HG02973 (cell line): ENCODE results near the gene CITED4.
"Not testable (repeated sequence)": the region's sequence is repeated elsewhere in the genome, so short reads cannot be mapped to it uniquely, and the experiment has no call there.

Source experiments
- ATAC-seq: cut with Tn5 transposase; IDR thresholded peaks from one replicate; pipeline ENCODE4 v1.9.1; 2021; ENCODE audit warnings: moderate library complexity; ENCODE audit not compliant: unreplicated experiment

The CITED4 gene, protein sequence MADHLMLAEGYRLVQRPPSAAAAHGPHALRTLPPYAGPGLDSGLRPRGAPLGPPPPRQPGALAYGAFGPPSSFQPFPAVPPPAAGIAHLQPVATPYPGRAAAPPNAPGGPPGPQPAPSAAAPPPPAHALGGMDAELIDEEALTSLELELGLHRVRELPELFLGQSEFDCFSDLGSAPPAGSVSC

DNA sequence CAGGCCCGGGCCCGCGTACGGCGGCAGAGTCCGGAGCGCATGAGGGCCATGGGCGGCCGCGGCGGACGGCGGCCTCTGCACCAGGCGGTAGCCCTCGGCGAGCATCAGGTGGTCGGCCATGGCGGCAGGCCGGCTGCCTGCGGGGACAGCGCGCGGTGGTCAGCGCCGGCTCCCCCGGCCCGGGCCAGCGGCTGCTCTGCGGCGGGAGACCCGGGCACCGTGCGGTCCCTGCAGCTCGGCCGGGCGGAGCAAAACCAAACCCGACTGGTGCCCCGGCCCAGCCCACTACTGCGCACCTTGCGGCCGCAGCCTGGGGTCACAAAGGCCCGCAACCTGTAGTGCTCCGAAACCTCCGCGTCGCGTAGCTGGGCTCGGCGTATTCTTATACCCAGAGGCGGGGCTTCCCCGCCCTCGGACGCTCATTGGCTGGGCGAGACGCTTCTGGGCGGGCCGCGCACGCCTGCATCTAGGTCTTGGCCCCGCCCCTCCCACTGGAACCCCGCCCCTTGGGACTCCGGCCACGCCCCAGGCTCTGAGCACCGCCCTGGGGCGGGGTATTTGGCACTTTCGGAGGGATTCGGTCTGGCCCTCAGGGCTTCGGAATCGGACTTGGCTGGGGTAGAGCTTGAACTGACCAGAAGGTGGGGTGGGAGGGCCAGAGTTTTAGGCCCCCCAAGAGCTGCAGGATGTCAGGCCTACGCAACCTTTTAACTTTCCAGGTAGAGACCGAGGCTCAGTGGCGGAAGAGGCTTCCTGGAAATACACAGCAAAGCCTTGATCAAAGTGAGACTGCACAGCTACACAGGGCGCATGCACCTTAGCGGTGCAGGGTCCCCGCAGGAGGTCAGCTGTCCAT, at the start of gene CITED4:
TSS of gene CITED4 (minus strand) at position 356 of the 856 bp plus-strand sequence. CDS start at position 120, 236 bp downstream.
- peak; percentile 92 for ATAC-seq

DNA sequence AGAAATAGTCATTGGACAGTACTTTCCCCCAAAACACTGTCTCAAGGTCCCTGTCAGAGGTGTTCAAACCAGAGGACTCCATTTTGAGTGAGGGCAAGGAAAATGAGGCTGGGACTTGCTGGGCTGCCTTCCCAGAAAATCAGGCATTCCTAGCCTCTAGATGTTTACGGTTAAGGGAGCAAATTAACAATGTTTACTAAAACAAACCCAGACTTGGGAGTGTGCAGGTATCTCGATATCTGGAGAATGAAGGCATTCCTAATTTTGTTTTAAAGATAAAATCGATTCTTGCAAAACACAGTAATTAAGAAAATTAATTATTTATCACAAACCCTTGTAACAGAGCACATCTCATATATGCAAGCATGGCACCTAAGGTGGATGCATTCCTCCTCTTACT, 48.9 kb upstream of the CITED4 start:
- ATAC-seq: no peak

DNA sequence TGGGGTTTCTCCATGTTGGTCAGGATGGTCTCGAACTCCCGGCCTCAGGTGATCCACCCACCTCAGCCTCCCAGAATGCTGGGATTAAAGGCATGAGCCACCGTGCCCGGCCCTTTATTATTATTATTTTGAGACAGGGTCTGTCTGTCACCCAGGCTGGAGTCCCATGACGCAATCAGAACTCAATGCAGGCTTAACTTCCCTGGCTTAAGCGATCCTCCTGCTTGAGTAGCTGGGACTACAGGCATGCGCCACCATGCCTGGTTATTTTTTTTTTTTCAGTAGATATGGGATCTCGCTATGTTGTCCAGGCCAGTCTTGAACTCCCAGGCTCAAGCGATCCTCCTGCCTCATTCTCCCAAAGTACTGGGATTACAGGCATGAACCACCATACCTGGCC, 47.1 kb upstream of the CITED4 start:
- no peak for ATAC-seq

DNA sequence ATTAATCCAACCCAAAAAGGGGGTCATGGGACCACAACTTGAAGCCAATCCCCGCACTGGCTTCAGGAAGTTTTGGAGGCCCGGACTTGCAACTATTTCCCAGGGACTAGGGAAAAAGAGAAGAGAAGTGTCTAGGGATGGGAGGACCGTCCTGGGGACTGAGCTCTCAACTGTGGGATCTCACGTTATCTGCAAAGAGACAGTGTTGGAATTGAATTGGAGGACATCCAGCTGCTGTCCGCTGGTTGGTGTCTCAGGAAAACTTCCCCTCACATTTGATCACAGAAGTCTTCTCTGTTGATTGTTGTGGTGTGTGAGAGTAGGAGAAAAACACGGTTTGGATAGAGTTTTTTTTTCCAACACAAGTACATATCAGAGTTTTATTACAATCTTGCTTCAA, 46.2 kb upstream of the CITED4 start:
- no peak for ATAC-seq

DNA sequence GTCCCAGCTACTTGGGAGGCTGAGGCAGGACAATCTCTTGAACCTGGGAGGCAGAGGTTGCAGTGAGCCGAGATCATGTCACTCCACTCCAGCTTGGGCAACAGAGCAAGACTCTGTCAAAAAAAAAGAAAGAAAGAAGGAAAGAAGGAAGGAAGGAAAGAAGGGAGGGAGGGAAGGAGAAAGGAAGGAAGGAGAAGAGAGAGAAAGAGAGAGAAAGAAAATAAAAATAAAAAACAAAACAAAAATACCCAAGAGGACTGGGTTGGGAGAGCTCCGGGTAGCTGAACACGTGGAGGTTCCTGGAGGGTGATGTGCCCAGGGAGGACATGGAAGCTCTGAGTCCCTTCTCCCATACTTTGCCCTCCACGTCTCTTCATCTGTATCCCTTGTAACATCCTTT, 45.7 kb upstream of the CITED4 start:
- ATAC-seq: no peak

DNA sequence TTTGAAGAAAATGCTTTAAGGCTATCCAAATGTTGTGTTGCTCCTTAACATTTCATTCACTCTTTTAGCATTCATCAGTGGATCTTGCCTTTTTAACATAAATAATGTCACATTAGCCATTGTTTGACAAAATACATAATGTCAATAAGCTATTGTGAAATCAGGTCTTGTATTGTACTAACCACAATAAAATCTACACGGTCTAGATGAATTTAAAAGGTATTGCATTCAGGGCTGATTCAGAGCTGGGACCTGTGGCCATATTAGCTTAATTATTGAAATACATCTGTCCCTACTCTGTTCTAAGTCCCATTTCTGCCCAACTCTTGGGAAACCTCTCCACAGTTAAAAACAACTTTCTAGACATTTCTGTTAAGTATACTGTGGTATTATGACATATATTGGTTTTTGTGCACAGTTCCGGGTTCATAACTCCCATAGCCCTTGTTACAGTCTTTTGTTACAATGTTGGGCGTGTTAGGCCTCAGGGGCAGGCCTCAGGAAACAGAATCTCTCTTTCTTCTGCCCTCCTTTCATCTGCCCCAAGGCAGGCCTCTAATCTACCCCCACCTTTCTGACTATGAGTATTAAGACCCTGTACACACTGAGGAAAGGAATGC, 44.7 kb upstream of the CITED4 start:
- ATAC-seq: no peak

DNA sequence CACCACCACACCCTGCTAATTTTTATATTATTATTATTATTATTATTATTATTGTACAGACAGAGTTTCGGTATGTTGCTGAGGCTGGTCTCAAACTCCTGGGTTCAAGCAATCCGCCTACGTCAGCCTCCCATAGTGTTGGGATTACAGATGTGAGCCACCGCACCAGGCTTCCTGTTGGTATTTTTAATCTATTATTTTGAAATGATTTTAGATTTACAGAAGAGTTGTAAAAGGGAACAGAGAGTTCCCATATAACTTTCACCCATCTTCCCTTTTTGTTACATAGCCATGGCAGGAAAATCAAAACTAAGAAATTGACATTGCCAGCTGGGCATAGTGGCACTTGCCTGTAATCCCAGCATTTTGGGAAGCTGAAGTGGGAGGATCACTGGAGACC, 42.9 kb upstream of the CITED4 start:
- no peak for ATAC-seq

DNA sequence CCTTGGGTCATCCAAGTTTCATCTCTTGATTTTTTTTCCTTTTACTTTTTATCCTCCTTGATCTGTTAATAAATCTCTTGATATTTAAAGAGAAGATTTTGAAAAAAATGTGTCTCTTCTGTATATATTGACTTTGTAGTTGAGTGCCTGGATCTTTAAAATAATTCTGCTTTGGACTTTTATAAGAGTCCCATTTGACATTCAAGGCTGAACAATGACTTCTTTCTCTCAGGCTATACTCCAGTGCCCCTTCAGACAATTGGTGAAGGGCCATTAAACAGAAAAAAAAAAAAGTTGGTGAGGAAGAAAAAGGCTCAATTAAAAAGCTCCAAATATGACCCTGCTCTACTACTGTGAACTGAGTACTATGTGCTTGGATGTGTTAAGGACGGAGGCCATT, 40.9 kb upstream of the CITED4 start:
- ATAC-seq: no peak

DNA sequence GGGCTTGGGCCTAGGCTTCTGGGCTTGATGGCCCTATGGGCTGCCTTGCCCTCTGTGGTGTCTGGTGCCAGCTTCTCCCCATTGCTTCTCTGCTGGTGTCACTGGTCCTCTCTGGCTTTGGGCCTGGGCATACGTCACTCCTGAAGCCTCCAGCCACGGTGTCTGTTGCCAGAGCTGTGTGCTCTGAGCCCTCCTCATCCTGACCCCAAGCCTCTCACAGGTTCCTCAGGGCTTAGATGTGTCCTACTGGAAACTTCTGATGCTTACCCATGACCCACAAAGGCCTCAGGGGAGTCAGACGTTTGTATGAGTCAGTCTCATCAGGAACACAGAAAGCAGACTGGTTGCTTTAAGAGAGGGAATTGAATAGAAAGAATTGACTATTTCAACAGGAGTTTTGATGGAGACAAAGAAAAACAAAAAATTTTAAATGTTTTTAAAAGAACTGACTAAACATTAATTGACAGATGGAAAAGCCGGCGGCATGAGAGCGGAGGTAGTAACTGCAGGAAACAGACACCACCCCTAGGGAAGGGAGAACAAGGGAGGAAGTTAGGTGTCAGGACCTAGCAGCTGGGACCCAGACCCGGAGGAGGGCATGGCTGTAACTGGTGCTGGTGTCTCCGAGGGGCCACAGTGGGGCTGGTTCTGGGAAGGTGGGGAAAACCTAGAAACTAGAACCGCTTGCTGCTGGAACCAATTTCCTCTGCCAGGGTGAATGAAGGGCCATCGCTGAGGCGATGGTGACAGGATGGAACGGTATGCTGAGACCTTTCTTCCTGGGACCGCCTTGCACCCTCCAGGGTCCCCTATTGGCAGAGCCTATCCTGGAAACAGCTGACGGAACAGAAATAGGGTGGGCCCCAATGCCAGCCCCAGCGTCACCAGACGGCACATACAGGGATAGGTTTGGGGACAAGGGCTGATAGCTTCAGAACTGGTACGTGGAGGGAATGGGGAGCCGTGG, 40.0 kb upstream of the CITED4 start:
- no peak for ATAC-seq

DNA sequence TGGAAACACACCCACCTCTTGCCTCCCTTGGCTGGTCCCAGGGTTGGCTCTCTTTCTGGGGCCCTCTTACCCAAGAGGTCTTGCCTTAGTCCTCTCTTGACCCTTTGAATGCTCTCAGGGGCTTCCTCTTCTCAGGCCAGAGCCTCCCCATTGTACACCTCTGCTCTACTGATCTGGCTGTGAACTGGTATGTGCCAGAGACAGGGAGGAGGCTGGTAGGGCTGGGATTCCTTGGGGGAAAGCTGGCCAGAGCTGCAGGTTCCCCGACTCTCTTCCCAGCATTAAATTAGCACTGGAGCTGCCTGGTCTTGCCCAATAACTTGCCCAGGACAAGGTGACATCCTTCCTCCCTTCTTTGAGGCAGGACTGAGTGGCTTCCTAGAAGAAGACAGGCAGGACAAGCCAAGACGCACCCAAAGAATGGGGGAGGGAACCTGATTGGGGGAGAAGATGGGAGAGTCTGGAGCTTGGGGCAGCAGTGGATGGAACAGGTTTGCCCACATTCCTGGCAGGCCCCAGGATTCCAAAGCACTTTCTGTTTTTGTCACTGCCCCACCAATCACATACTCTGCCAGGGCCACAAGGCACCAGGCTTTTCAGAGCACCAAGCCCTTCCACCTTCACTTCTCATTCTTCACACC, 37.2 kb upstream of the CITED4 start:
- ATAC-seq: no peak

DNA sequence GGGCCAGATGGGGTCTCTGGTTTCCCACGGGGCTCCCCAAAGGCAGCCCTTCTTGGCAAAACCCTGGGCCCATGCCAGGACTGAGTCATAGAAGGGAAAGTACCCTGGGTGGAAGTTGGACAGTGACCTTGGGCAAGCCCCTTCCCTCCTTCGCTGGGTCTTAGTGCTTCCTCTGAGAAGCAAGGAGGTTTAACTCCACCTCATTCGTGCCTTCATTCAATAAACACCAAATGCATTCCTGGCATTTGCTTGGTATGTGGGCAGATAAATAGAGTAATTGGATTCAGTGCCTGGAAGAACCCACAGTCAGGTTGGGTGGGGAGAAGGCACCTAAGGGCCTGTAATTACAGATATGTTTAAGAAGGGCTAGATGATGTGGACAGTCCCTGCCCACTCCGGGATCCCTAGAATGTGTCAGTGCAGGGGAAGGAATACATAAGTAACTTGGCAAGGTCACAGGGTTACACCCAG, 36.3 kb upstream of the CITED4 start:
- ATAC-seq: no peak

DNA sequence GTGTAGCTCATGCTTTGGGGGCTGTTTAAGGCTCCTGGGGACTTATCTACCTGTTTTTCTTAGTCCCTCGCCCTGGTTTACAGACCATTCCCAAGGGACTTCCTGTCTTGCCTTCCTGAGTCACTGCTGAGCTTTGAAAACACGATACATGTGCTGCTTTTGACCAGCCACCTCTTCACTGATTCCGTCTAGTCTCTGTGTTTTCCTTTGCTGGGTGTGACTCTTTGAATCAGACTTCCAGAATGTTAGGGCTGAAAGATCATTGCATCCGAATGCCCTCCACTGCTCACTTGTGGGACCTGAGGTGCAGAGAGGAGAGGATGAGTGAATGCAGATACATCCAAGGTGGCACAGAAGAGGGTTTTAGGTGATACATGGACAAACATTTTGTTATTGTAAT, 35.4 kb upstream of the CITED4 start:
- no peak for ATAC-seq

DNA sequence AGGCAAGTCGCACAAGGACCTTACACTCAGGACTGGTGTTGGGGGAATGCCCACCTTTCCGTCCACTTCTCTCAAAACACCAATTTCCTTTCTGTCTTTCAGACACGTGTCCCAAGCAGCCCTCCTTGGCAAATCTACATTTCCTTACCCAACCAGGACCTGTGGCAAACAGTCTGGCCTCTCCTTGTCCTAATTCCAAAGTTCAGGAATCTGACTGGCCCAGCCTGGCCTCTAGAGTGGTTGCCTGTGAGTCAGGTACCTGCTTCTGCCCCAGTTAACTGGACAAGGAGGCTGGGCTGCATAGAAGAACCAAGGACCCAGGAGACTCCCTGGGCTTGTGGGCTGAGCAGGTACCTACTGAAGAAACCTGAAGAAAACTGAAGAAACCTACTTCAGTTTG, 34.3 kb upstream of the CITED4 start:
- ATAC-seq: no peak

DNA sequence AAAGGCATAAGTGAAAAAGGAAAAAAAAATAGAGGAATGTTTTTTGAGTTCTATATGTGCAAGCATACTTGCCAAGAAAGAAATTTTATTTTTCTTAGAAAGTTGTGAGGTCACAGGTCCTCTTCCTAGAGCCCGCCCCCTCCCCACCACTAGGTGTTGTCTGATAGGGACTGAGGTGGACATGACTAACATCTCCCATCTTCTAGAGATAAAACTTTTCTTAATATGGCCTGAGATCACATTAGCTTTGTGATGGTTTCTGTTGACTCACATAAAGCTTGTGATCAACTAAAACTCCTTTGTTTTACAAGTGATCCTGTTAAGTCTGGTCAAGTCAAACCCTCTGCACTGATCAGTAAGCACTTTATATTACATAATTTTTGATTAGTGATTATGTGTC, 33.4 kb upstream of the CITED4 start:
- ATAC-seq: no peak

DNA sequence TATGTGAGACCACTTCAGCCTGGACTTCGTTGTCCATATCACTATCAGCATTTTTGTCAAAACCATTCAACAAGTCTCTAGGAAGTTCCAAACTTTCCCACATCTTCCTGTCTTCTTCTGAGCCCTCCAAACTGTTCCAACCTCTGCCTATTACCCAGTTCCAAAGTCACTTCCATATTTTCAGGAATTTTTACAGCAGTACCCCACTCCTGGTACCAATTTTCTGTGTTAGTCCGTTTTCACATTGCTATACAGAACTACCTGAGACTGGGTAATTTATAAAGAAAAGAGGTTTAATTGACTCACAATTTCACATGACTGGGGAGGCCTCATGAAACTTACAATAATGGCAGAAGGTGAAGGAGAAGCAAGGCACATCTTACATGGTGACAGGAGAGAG, 32.7 kb upstream of the CITED4 start:
- ATAC-seq: not testable (repeated sequence)

DNA sequence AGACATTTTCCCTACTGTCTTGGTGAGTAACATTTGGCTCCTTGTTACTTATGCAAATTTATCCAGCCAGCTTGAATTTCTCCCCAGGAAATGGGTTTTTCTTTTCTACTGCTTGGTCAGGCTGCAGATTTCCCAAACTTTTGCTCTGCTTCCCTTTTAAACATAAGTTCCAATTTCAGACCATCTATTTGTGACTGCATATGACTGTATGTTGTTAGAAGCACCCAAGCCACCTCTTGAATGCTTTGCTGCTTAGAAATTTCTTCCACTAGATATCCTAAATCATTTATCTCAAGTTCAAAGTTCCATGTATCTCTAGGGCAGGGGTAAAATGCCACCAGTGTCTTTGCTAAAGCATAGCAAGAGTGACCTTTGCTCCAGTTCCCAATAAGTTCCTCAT, 32.3 kb upstream of the CITED4 start:
- no peak for ATAC-seq

DNA sequence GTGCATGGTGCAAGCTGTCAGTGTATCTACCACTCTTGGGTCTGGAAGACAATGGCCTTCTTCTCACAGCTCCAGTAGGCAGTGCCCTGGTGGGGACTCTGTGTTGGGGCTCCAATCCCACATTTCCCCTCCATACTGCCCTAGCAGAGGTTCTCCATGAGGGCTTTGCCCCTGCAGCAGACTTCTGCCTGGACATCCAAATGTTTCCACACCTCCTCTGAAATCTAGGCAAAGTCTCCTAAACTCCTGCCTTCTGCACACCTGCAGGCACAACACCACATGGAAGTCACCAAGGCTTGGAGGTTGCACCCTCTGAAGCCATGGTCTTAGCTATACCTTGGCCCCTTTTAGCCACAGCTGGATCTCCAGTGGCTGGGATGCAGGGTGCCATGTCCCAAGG, 31.8 kb upstream of the CITED4 start:
- no peak for ATAC-seq

DNA sequence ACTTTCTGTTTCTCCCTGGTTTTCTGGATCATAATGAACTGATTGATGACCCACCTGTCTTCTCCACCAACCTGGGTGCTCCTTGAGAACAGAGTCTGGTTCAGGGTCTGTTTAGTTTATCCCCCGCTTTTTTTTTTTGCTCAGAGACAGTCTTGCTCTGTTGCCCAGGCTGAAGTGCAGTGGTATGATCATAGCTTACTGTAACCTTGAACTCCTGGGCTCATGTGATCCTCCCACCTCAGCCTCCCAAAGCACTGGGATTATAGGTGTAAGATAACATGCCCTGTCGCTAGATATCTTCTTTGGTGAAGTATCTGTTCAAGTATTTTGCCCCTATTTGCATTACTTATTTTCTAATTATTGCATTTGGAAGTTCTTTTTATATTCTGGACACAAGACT, 30.2 kb upstream of the CITED4 start:
- ATAC-seq: no peak

DNA sequence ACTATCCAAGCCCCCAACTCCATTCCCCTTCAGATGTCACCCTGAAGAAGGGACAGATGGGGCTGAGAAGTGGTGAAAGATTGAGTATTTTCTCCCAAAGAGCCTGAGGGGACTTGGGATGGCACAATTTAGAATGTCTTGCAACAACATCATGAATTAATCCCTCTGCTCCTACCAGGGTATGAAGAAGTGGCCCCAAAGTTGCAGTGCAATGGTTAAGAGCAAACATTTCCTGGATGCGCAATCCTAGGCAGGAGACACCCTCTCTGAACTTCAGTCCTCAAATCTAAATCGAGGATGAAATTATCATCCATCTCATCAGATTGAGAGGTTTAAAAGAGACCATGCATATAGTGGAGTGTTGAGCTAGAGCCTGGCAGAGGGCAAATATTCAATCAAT, 28.6 kb upstream of the CITED4 start:
- ATAC-seq: no peak

DNA sequence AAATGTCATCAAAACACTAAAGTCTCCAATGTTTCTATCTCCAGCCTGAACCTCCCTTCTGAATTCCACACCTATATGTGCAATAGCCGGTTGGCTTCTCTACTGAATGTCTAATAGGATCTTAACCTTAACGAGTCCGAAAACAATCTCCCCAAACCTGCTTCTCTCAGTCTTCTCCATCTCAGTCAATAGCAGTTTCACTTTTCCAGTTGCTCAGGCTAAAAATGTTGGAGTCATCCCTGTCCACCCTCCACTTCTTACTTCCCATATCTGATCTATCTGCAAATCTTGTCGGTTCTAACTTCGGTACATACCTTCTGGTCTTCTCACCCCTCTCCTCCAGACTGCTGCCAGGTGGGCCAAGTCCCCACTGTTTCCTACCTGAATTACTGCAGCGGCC, 25.5 kb upstream of the CITED4 start:
- ATAC-seq: no peak

DNA sequence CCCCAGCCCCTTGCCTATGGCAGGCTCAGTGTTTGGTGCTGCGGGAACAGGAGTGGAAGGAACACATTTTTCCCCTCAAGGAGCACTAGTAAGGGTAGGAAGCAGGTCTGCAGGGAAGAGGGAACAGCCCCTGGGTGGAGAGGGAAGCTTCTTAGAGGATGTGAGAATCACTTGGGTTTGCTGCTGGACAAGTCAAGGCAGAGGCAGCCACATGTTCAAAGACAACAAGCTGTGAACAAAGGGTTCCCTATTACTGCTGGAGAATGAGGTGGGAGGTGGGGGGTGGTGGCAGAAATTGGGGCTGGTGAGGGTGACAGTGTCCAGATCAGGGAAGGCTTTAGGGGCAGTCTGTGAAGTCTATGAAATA, 24.8 kb upstream of the CITED4 start:
- ATAC-seq: no peak
